Neural cell (in vitro differentiated cells): ENCODE measurements around the gene TPRG1. TPM values are rescaled to one million over a fixed set of nuclear protein-coding genes. Genes with fewer than 3 reads are reported as not detected.

ENCODE experiments used
- H2AFZ ChIP-seq: fragments of 200-600, 300-800 bp; sonication (generic), shearing (Covaris generic); 2 replicates; pipeline ENCODE4 v1.6.0; 2014; ENCODE audit warnings: low read depth, mild to moderate bottlenecking, antibody characterized with exemption, low read length, moderate library complexity
- H3F3A ChIP-seq: fragments of 200-600 bp; shearing (Covaris generic); 2 replicates; pipeline ENCODE4 v1.6.1; 2016; ENCODE audit warnings: mild to moderate bottlenecking, moderate library complexity, mixed read lengths, antibody characterized with exemption, low read length; ENCODE audit not compliant: insufficient read depth, poor library complexity, severe bottlenecking
- H3K27ac ChIP-seq: fragments of 200-600, 300-800 bp; sonication (generic), shearing (Covaris generic); 2 replicates; pipeline ENCODE4 v1.5.1; 2014; ENCODE audit warnings: mild to moderate bottlenecking, low read length, moderate library complexity
- H3K27me3 ChIP-seq: fragments of 300-800, 200-600 bp; sonication (generic), shearing (Covaris generic); 2 replicates; pipeline ENCODE4 v1.6.0; 2014; ENCODE audit warnings: mild to moderate bottlenecking, low read depth, low read length, moderate library complexity; ENCODE audit not compliant: insufficient read depth
- H3K36me3 ChIP-seq: fragments of 300-800, 200-600 bp; sonication (generic), shearing (Covaris generic); 2 replicates; pipeline ENCODE4 v1.5.1; 2014; ENCODE audit warnings: mild to moderate bottlenecking, antibody characterized with exemption, low read length, moderate library complexity; ENCODE audit not compliant: insufficient read depth
- H3K4me2 ChIP-seq: fragments of 300-800, 200-600 bp; sonication (generic), shearing (Covaris generic); 2 replicates; pipeline ENCODE4 v1.6.0; 2014; ENCODE audit warnings: mild to moderate bottlenecking, low read length
- H3K4me3 ChIP-seq: fragments of 300-800, 200-600 bp; sonication (generic), shearing (Covaris generic); 2 replicates; pipeline ENCODE4 v1.5.1; 2014; ENCODE audit warnings: mild to moderate bottlenecking, low read length, moderate library complexity
- H3K79me2 ChIP-seq: fragments of 200-600 bp; shearing (Covaris generic); replicated peaks from 2 replicates; pipeline ENCODE4 v1.6.0; 2014; ENCODE audit warnings: mild to moderate bottlenecking, low read length, moderate library complexity; ENCODE audit not compliant: insufficient read depth
- H3K9ac ChIP-seq: fragments of 300-800, 200-600 bp; sonication (generic), shearing (Covaris generic); 2 replicates; pipeline ENCODE4 v1.6.1; 2016; ENCODE audit warnings: mild to moderate bottlenecking, low read length, mixed read lengths
- H3K9me2 ChIP-seq: fragments of 200-600 bp; shearing (Covaris generic); 2 replicates; pipeline ENCODE4 v1.6.1; 2016; ENCODE audit warnings: mild to moderate bottlenecking, low read length, mixed read lengths; ENCODE audit not compliant: insufficient read depth
- H3K9me3 ChIP-seq: fragments of 200-600, 300-800 bp; sonication (generic), shearing (Covaris generic); 2 replicates; pipeline ENCODE4 v1.6.1; 2016; ENCODE audit warnings: mild to moderate bottlenecking, mixed run types, low read length, moderate library complexity, mixed read lengths
- H4K20me1 ChIP-seq: fragments of 200-600 bp; shearing (Covaris generic); 2 replicates; pipeline ENCODE4 v1.6.1; 2016; ENCODE audit warnings: mild to moderate bottlenecking, mixed run types; ENCODE audit not compliant: insufficient read depth
- CTCF ChIP-seq: fragments of 450-650 bp; IDR thresholded peaks from 2 replicates; pipeline ENCODE4 v1.5.1; 2014; ENCODE audit warnings: antibody characterized with exemption, mild to moderate bottlenecking, moderate library complexity; ENCODE audit not compliant: poor library complexity, severe bottlenecking
- EP300 ChIP-seq: fragments of 450-650 bp; conservative IDR thresholded peaks from 2 replicates; pipeline ENCODE4 v1.6.1; 2014; ENCODE audit warnings: antibody characterized with exemption, mild to moderate bottlenecking, moderate library complexity; ENCODE audit not compliant: poor library complexity, severe bottlenecking
- EZH2 ChIP-seq: fragments of 200-600, 300-800 bp; shearing (Covaris generic), sonication (generic); IDR thresholded peaks from 2 replicates; pipeline ENCODE4 v1.6.1; 2014; ENCODE audit warnings: antibody characterized with exemption, low read length, borderline replicate concordance, mild to moderate bottlenecking; ENCODE audit not compliant: insufficient read depth, poor library complexity, severe bottlenecking
- MXI1 ChIP-seq: fragments of 450-650 bp; conservative IDR thresholded peaks from 2 replicates; pipeline ENCODE4 v1.6.1; 2014; ENCODE audit warnings: antibody characterized with exemption, mild to moderate bottlenecking; ENCODE audit not compliant: poor library complexity, severe bottlenecking
- POLR2AphosphoS5 ChIP-seq: IDR thresholded peaks from 2 replicates; pipeline ENCODE4 v1.6.1; 2012
- RAD21 ChIP-seq: fragments of 450-650 bp; conservative IDR thresholded peaks from 2 replicates; pipeline ENCODE4 v1.6.1; 2014; ENCODE audit warnings: antibody characterized with exemption, mild to moderate bottlenecking, moderate library complexity
- REST ChIP-seq: IDR thresholded peaks from 2 replicates; pipeline ENCODE4 v1.6.1; 2012; ENCODE audit warnings: borderline replicate concordance
- SMC3 ChIP-seq: fragments of 450-650 bp; conservative IDR thresholded peaks from 2 replicates; pipeline ENCODE4 v1.6.1; 2014; ENCODE audit warnings: antibody characterized with exemption, mild to moderate bottlenecking, moderate library complexity; ENCODE audit not compliant: poor library complexity
- TAF1 ChIP-seq: IDR thresholded peaks from 2 replicates; pipeline ENCODE4 v1.6.1; 2012; ENCODE audit warnings: low read depth
- polyA minus RNA-seq: library from RNA; depleted of rRNA, polyadenylated mRNA; stranded (reverse); fragments of >200 nt; gene quantifications from 2 replicates; pipeline ENCODE4 v1.2.3, GENCODE V29; 2014
- polyA plus RNA-seq: library from polyadenylated mRNA; depleted of rRNA; stranded (reverse); fragments of >200 nt; gene quantifications from 2 replicates; pipeline ENCODE4 v1.2.3, GENCODE V29; 2014

Gene TPRG1
- polyA plus RNA-seq (0.17 and 1.6 TPM in 2 replicates), polyA minus RNA-seq (1.9 and 2.1 TPM in 2 replicates)

- Histone ChIP-seq H3K27me3 (no peaks in the 10 kb centered on the region), H3K9me2 (no peaks in the 10 kb centered on the region), H4K20me1 (no peaks in the 10 kb centered on the region), H3K79me2 (no peaks in the 10 kb centered on the region), H3F3A (no peaks in the 10 kb centered on the region), H2AFZ (no peak within 1 kb of the TSS), H3K9ac (no peak within 1 kb of the TSS), H3K4me2 (no peak within 1 kb of the TSS), H3K4me3 (no peak within 1 kb of the TSS), H3K27ac (no peak within 1 kb of the TSS), H3K9me3 (no peaks in the 10 kb centered on the region), H3K36me3 (no peaks in the 10 kb centered on the region)
- TF ChIP-seq RAD21 (no peak), EZH2 (no peak), CTCF (no peak), TAF1 (no peak), SMC3 (no peak), REST (no peak), EP300 (no peak), MXI1 (no peak), POLR2AphosphoS5 (no peak)
Observed at GRCh38 chr3:189171707-189172106, at the start of gene TPRG1. TSS of gene TPRG1 (plus strand) at chr3:189171971. CDS start at chr3:189207385, 35,414 bp downstream.

GRCh38 chr3:189122110-189122509 is 49.7 kb upstream of the TPRG1 start:
- H3K79me2 ChIP-seq: no peaks in the 10 kb centered on the region
- no peaks in the 10 kb centered on the region for H4K20me1 ChIP-seq
- no peak overlapping the region for H3K4me2 ChIP-seq
- no peak overlapping the region for H3K9ac ChIP-seq
- H3K27me3 ChIP-seq: no peaks in the 10 kb centered on the region
- H3K27ac ChIP-seq: no peak overlapping the region
- no peak overlapping the region for H2AFZ ChIP-seq
- H3K4me3 ChIP-seq: no peak overlapping the region
- H3K36me3 ChIP-seq: no peaks in the 10 kb centered on the region
- no peaks in the 10 kb centered on the region for H3K9me2 ChIP-seq
- no peaks in the 10 kb centered on the region for H3F3A ChIP-seq
- TF ChIP-seq REST (no peak), RAD21 (no peak), EP300 (no peak), SMC3 (no peak), MXI1 (no peak), POLR2AphosphoS5 (no peak), TAF1 (no peak), CTCF (no peak), EZH2 (no peak)
- no peaks in the 10 kb centered on the region for H3K9me3 ChIP-seq
